H1 (cell line): ENCODE measurements around the gene LCNL1. TPM values are rescaled to one million over a fixed set of nuclear protein-coding genes. Genes with fewer than 3 reads are reported as not detected.

ENCODE experiments used
- CTCF ChIA-PET: fragments of 300-600 bp; sonication (Branson Sonifier 250); formaldehyde crosslinking; loops from one replicate; lab custom pipeline; 2021; ENCODE audit not compliant: partially characterized antibody; lab: Charles Lee
- POLR2A ChIA-PET: fragments of 300-600 bp; sonication (Branson Sonifier 250); formaldehyde crosslinking; loops from one replicate; lab custom pipeline; 2021; ENCODE audit warnings: inconsistent platforms; ENCODE audit not compliant: partially characterized antibody; lab: Charles Lee
- DNase-seq, 2 experiments: peaks; one replicate each; pipeline versions ENCODE4 v3.0.0 to v3.0.0-alpha.2; 2010 to 2022; ENCODE audit warnings: low spot score in 2 of 2, low read depth in 1 of 2, mixed read lengths in 1 of 2
- FAIRE-seq: peaks from 2 replicates; lab custom pipeline; 2011; peaks lifted over from hg19 to GRCh38; lab: Jason Lieb, UNC
- H2AFZ ChIP-seq: 2 replicates; pipeline ENCODE4 v1.8.1; 2012; ENCODE audit warnings: low read length, inconsistent platforms
- H2AK5ac ChIP-seq: 2 replicates; pipeline ENCODE4 v1.6.1; 2013; ENCODE audit warnings: low read depth, low read length
- H2BK120ac ChIP-seq: replicated peaks from 2 replicates; pipeline ENCODE3; 2013; ENCODE audit warnings: low read depth, low read length, inconsistent platforms
- H2BK12ac ChIP-seq: 2 replicates; pipeline ENCODE4 v1.6.1; 2013; ENCODE audit warnings: low read depth, low read length
- H2BK15ac ChIP-seq: 2 replicates; pipeline ENCODE4 v1.6.1; 2013; ENCODE audit warnings: low read length
- H2BK20ac ChIP-seq: 2 replicates; pipeline ENCODE4 v1.6.1; 2013; ENCODE audit warnings: low read length
- H2BK5ac ChIP-seq: 2 replicates; pipeline ENCODE4 v1.6.1; 2013; ENCODE audit warnings: low read depth, low read length
- H3K14ac ChIP-seq: 2 replicates; pipeline ENCODE4 v1.6.1; 2013; ENCODE audit warnings: inconsistent platforms; ENCODE audit not compliant: insufficient read length
- H3K18ac ChIP-seq: 2 replicates; pipeline ENCODE4 v1.6.1; 2013; ENCODE audit warnings: low read length; ENCODE audit errors: extremely low read depth
- H3K23ac ChIP-seq: 2 replicates; pipeline ENCODE4 v1.6.1; 2013; ENCODE audit warnings: inconsistent platforms; ENCODE audit not compliant: insufficient read length
- H3K23me2 ChIP-seq: 2 replicates; pipeline ENCODE4 v1.6.1; 2013; ENCODE audit warnings: low read depth, low read length
- H3K27ac ChIP-seq: 2 replicates; pipeline ENCODE4 v1.6.1; 2011; ENCODE audit warnings: low read depth, low read length, inconsistent platforms
- H3K27me3 ChIP-seq, 4 experiments: replicated peaks in 1 of 4; 1 replicate in 1 of 4; 2 replicates in 3 of 4; pipeline versions ENCODE4 v1.6.1 to v1.8.1; 2011 to 2013; ENCODE audit warnings: low read length in 3 of 4, mild to moderate bottlenecking in 3 of 4, inconsistent platforms in 2 of 4, mixed read lengths in 2 of 4, moderate library complexity in 1 of 4; ENCODE audit not compliant: control insufficient read depth in 3 of 4, insufficient read depth in 3 of 4; ENCODE audit errors: extremely low read depth in 1 of 4
- H3K36me3 ChIP-seq, 4 experiments: 2 replicates each; pipeline versions ENCODE4 v1.6.1 to v1.8.1; 2011 to 2013; ENCODE audit warnings: mild to moderate bottlenecking in 4 of 4, low read length in 3 of 4, moderate library complexity in 2 of 4, control low read depth in 1 of 4, inconsistent platforms in 1 of 4; ENCODE audit not compliant: insufficient read depth in 4 of 4, control insufficient read depth in 2 of 4
- H3K4ac ChIP-seq: replicated peaks from 2 replicates; pipeline ENCODE3; 2013; ENCODE audit warnings: low read length, low read depth, mixed read lengths, inconsistent platforms; ENCODE audit not compliant: insufficient read length
- H3K4me1 ChIP-seq, 4 experiments: replicated peaks in 1 of 4; 1 replicate in 1 of 4; 2 replicates in 3 of 4; pipeline versions ENCODE4 v1.6.1 to v1.8.1; 2011 to 2013; ENCODE audit warnings: low read length in 3 of 4, inconsistent platforms in 2 of 4, mixed read lengths in 1 of 4; ENCODE audit not compliant: insufficient read depth in 4 of 4, control insufficient read depth in 3 of 4
- H3K4me2 ChIP-seq, 2 experiments: 2 replicates each; pipeline versions ENCODE4 v1.6.1 to v1.8.1; 2011 to 2013; ENCODE audit warnings: low read depth in 2 of 2, low read length in 2 of 2, control low read depth in 1 of 2, inconsistent platforms in 1 of 2, mild to moderate bottlenecking in 1 of 2; ENCODE audit not compliant: insufficient read depth in 1 of 2
- H3K4me3 ChIP-seq, 4 experiments: fragments of 200-600, 300-600 bp in 1 of 4; sonication (generic), shearing (Covaris generic), sonication (Bioruptor Twin) in 1 of 4; 2 replicates each; pipeline versions ENCODE4 v1.5.1 to v1.8.1; 2011 to 2016; ENCODE audit warnings: low read length in 4 of 4, low read depth in 3 of 4, control low read depth in 2 of 4, inconsistent platforms in 2 of 4, mild to moderate bottlenecking in 2 of 4, mixed read lengths in 1 of 4, moderate library complexity in 1 of 4; ENCODE audit not compliant: insufficient read depth in 2 of 4; ENCODE audit errors: extremely low read depth in 1 of 4
- H3K56ac ChIP-seq: replicated peaks from 2 replicates; pipeline ENCODE3; 2013; ENCODE audit warnings: low read depth, mild to moderate bottlenecking, mixed read lengths, low read length, inconsistent platforms; ENCODE audit not compliant: insufficient read length
- H3K79me1 ChIP-seq: 2 replicates; pipeline ENCODE4 v1.6.1; 2013; ENCODE audit warnings: low read depth, low read length, control low read depth
- H3K79me2 ChIP-seq, 2 experiments: 2 replicates each; pipeline versions ENCODE4 v1.6.1 to v1.8.1; 2012 to 2013; ENCODE audit warnings: low read length in 2 of 2, mild to moderate bottlenecking in 2 of 2, inconsistent platforms in 1 of 2; ENCODE audit not compliant: insufficient read depth in 2 of 2, control insufficient read depth in 1 of 2
- H3K9ac ChIP-seq, 4 experiments: replicated peaks in 1 of 4; 1 replicate in 1 of 4; 2 replicates in 3 of 4; pipeline versions ENCODE4 v1.6.1 to v1.8.1; 2011 to 2013; ENCODE audit warnings: low read depth in 3 of 4, low read length in 3 of 4, control low read depth in 2 of 4, mild to moderate bottlenecking in 2 of 4, moderate library complexity in 2 of 4, inconsistent platforms in 1 of 4; ENCODE audit errors: extremely low read depth in 1 of 4
- H3K9me3 ChIP-seq, 2 experiments: 2 replicates each; pipeline versions ENCODE4 v1.6.1 to v1.8.1; 2012 to 2013; ENCODE audit warnings: mild to moderate bottlenecking in 2 of 2, moderate library complexity in 2 of 2, control low read depth in 1 of 2, inconsistent platforms in 1 of 2, low read depth in 1 of 2, low read length in 1 of 2, mixed read lengths in 1 of 2; ENCODE audit not compliant: insufficient read depth in 2 of 2
- H4K20me1 ChIP-seq, 2 experiments: replicated peaks in 1 of 2; 2 replicates each; pipeline versions ENCODE3 to v1.8.1; 2011 to 2013; ENCODE audit warnings: inconsistent platforms in 2 of 2, low read length in 2 of 2, mild to moderate bottlenecking in 1 of 2; ENCODE audit not compliant: insufficient read depth in 2 of 2, control insufficient read depth in 1 of 2
- H4K5ac ChIP-seq: 2 replicates; pipeline ENCODE4 v1.6.1; 2013; ENCODE audit warnings: low read length, low read depth, mixed read lengths, inconsistent platforms; ENCODE audit not compliant: insufficient read length
- H4K8ac ChIP-seq: 2 replicates; pipeline ENCODE4 v1.8.0; 2013; ENCODE audit warnings: mild to moderate bottlenecking, moderate library complexity, low read length, inconsistent platforms; ENCODE audit not compliant: insufficient read depth; ENCODE audit errors: extremely low read depth
- H4K91ac ChIP-seq: replicated peaks from 2 replicates; pipeline ENCODE3; 2013; ENCODE audit warnings: low read length, mixed read lengths, inconsistent platforms; ENCODE audit not compliant: insufficient read length
- EZH2 ChIP-seq: fragments of 200-600 bp; sonication (generic); IDR thresholded peaks from 2 replicates; pipeline ENCODE4 v1.7.1; 2012; ENCODE audit warnings: low read depth, mild to moderate bottlenecking, moderate library complexity, low read length, inconsistent platforms; ENCODE audit not compliant: severe bottlenecking
- MAFK ChIP-seq: IDR thresholded peaks from 2 replicates; pipeline ENCODE4 v1.6.1; 2012; ENCODE audit warnings: low read depth, mild to moderate bottlenecking, improper control_type of control experiment, low read length
- SUZ12 ChIP-seq: fragments of 200-600 bp; sonication (generic); IDR thresholded peaks from 2 replicates; pipeline ENCODE4 v1.6.1; 2012; ENCODE audit warnings: mild to moderate bottlenecking, inconsistent platforms, low read length, moderate library complexity, mixed read lengths
- WGBS, 2 experiments: shearing (Covaris generic) in 1 of 2; methylation state at CpG; one replicate each; pipeline versions ENCODE4 v1.1.6 to v1.1.7; 2013 to 2015; ENCODE audit warnings: low lambda C conversion rate in 2 of 2, mixed read lengths in 2 of 2, inconsistent platforms in 1 of 2, low coverage in 1 of 2, missing lambda C conversion rate in 1 of 2; ENCODE audit not compliant: insufficient replicate concordance in 2 of 2, insufficient coverage in 1 of 2, insufficient read length in 1 of 2; ENCODE audit errors: extremely low coverage in 1 of 2, missing lambda C conversion rate in 1 of 2; 5-methylcytosine and 5-hydroxymethylcytosine counted together
- polyA plus RNA-seq, 7 experiments: library from polyadenylated mRNA; depleted of rRNA in 3 of 7; stranded (reverse) in 5 of 7; unstranded in 2 of 7; fragments of >200 nt in 5 of 7; fragments of 200-250 nt in 2 of 7; gene quantifications; 1 replicate in 5 of 7; 2 replicates in 1 of 7; 4 replicates in 1 of 7; pipeline versions ENCODE4 v1.2.1 to v1.2.3, GENCODE V29; 2011 to 2013; ENCODE audit warnings: missing spikeins in 2 of 7, mixed read lengths in 2 of 7
- total RNA-seq: library from RNA; stranded (reverse); fragmentation: NEBNext Ultra II Directional; extraction: Animal tissue kit (Norgen Biotek cat#: 25700); gene quantifications from 2 replicates; pipeline ENCODE4 v1.2.1, GENCODE V29; 2021

LCNL1 gene
- total and polyA plus RNA-seq, 2 of the 8 experiments (the other 6 are each of a cell fraction or from before 2014, with no cell fraction given) = 0.11 TPM; not detected in 1

DNA sequence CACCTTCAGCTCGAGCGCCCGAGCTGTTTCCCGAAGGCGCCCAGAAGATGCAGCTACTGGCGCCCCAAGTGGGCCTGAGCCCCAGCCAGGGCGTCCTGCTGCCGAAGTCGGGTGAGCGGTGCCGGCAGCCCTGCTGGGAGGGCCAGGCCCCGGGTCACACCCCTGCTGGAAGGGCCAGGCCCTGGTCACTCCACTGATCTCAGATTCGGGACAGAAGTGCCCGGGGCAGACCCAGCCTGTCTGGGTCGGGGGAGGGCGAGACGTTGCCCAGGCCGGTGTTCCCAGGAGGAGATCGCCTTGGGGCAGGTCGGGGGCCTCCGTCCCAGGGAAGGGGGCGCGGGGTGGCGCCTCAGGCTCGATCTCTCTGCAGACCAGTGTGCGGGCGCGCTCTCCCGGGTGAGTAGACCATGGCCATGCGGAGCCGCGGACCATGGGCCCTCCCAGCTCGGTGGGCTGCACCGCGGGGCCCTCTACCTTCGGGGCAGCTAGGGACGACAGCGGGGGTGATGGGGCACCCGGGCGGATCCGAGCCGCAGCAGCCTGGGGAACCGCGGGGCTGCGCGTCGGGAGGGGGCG, 2.3 kb downstream of the LCNL1 start:
- Histone ChIP-seq H3K27me3 (peaks cover 13 to 39% (median 35%) of the 10 kb centered on the region in 4 experiments), H4K5ac (no peak overlapping the region), H4K8ac (no peak overlapping the region), H3K18ac (no peak overlapping the region; the same call in 1 of the 2 replicates), H3K79me1 (no peaks in the 10 kb centered on the region), H2BK12ac (no peak overlapping the region), H3K56ac (no peak overlapping the region), H3K4me1 (peaks cover 0 to 4% (median 2%) of the 10 kb centered on the region in 4 experiments; a peak in 2 of 7 replicates), H3K27ac (no peak overlapping the region), H4K91ac (no peak overlapping the region), H3K9me3 (no peaks in the 10 kb centered on the region), H3K4me3 (peak overlapping the region; percentile 21 to 68 (median 44))
- peak in 1 of 2 experiments; percentile 70 for DNase-seq
- WGBS, 2 experiments = 5% methylated on average over 26 of the region's 48 CpGs; no CpG with 5 or more reads in 1 of the 2 experiments
- TF ChIP-seq SUZ12 (peak; percentile 66), EZH2 (peak; percentile 64), MAFK (no peak)
- TF ChIP-seq, all 59 proteins: peak for 2
- Histone ChIP-seq H2AFZ (no peak overlapping the region), H3K14ac (no peak overlapping the region), H2BK20ac (no peak overlapping the region), H2BK120ac (no peak overlapping the region), H2BK5ac (no peak overlapping the region), H3K23ac (no peak overlapping the region), H2AK5ac (no peak overlapping the region), H3K36me3 (no peaks in the 10 kb centered on the region), H3K9ac (no peak overlapping the region), H3K4me2 (peak overlapping the region; percentile 69 to 87), H3K4ac (no peak overlapping the region), H3K79me2 (no peaks in the 10 kb centered on the region), H4K20me1 (peaks cover 0 to 1% of the 10 kb centered on the region in 2 experiments), H3K23me2 (peaks cover 12% of the 10 kb centered on the region; the same call in 1 of the 2 replicates), H2BK15ac (no peak overlapping the region)
- CTCF ChIA-PET = interaction anchor here (0.9 to 2.2 kb wide), 9 partner anchors 11 to 141 kb away, joined by 3 to 9 read pairs (median 4); partner anchors contain the start of gene SAPCD2
- no peak for FAIRE-seq
- POLR2A ChIA-PET = interaction anchor here (0.5 to 1.1 kb wide), 2 partner anchors 11 to 152 kb away, joined by 3 to 4 read pairs; partner anchors contain the start of gene CLIC3
